Measurements from ENCODE around the gene NELL1.
A peak's percentile ranks its signal among the peaks of the same experiment; 100 is the strongest.

Gene NELL1

GRCh38 chr11:21132146-21132720, 462.8 kb downstream of the NELL1 start:
- TF ChIP-seq GATA3 (IDR thresholded peaks at IDR 0.05; ENCODE audit: low read depth, low read length) (no peak), GATA2 (IDR thresholded peaks at IDR 0.05; ENCODE audit: low read depth, low read length) (no peak)

- TF ChIP-seq GATA3 (IDR thresholded peaks at IDR 0.05; ENCODE audit: low read depth, low read length) (no peak), GATA2 (IDR thresholded peaks at IDR 0.05; ENCODE audit: low read depth, low read length) (no peak)
Measured at GRCh38 chr11:21133244-21133643, 463.9 kb downstream of the NELL1 start.

GRCh38 chr11:21133722-21134121, 464.3 kb downstream of the NELL1 start:
- no peak for TF ChIP-seq GATA3 (IDR thresholded peaks at IDR 0.05; ENCODE audit: low read depth, low read length)
- no peak for TF ChIP-seq GATA2 (IDR thresholded peaks at IDR 0.05; ENCODE audit: low read depth, low read length)

GRCh38 chr11:21137803-21138202, 468.4 kb downstream of the NELL1 start:
- no peak for TF ChIP-seq GATA2 (IDR thresholded peaks at IDR 0.05; ENCODE audit: low read depth, low read length)

GRCh38 chr11:21142007-21142406, 472.6 kb downstream of the NELL1 start:
- TF ChIP-seq GATA3 (IDR thresholded peaks at IDR 0.05; ENCODE audit: low read depth, low read length) (no peak), GATA2 (IDR thresholded peaks at IDR 0.05; ENCODE audit: low read depth, low read length) (no peak)

- TF ChIP-seq GATA3 (IDR thresholded peaks at IDR 0.05; ENCODE audit: low read depth, low read length) (no peak), GATA2 (IDR thresholded peaks at IDR 0.05; ENCODE audit: low read depth, low read length) (no peak)
Measured at GRCh38 chr11:21144531-21144930, 475.1 kb downstream of the NELL1 start.

GRCh38 chr11:21148376-21148775, 479.0 kb downstream of the NELL1 start:
- no peak for TF ChIP-seq GATA3 (IDR thresholded peaks at IDR 0.05; ENCODE audit: low read depth, low read length)
- TF ChIP-seq GATA2 (IDR thresholded peaks at IDR 0.05; ENCODE audit: low read depth, low read length) = no peak

- TF ChIP-seq GATA2 (IDR thresholded peaks at IDR 0.05; ENCODE audit: low read depth, low read length) = no peak
- no peak for TF ChIP-seq GATA3 (IDR thresholded peaks at IDR 0.05; ENCODE audit: low read depth, low read length)
Measured at GRCh38 chr11:21160140-21160539, 490.8 kb downstream of the NELL1 start.

- TF ChIP-seq GATA2 (IDR thresholded peaks at IDR 0.05; ENCODE audit: low read depth, low read length) = no peak
- TF ChIP-seq GATA3 (IDR thresholded peaks at IDR 0.05; ENCODE audit: low read depth, low read length) = no peak
Measured at GRCh38 chr11:21169639-21170038, 500.3 kb downstream of the NELL1 start.

- TF ChIP-seq GATA3 (IDR thresholded peaks at IDR 0.05; ENCODE audit: low read depth, low read length) (no peak), GATA2 (IDR thresholded peaks at IDR 0.05; ENCODE audit: low read depth, low read length) (no peak)
Measured at GRCh38 chr11:21173476-21173875, 504.1 kb downstream of the NELL1 start.

GRCh38 chr11:21174781-21175180, 505.4 kb downstream of the NELL1 start:
- no peak for TF ChIP-seq GATA3 (IDR thresholded peaks at IDR 0.05; ENCODE audit: low read depth, low read length)
- no peak for TF ChIP-seq GATA2 (IDR thresholded peaks at IDR 0.05; ENCODE audit: low read depth, low read length)

GRCh38 chr11:21177379-21177778, 508.0 kb downstream of the NELL1 start:
- no peak for TF ChIP-seq GATA3 (IDR thresholded peaks at IDR 0.05; ENCODE audit: low read depth, low read length)
- TF ChIP-seq GATA2 (IDR thresholded peaks at IDR 0.05; ENCODE audit: low read depth, low read length) = no peak

- TF ChIP-seq GATA3 (IDR thresholded peaks at IDR 0.05; ENCODE audit: low read depth, low read length) = no peak
- no peak for TF ChIP-seq GATA2 (IDR thresholded peaks at IDR 0.05; ENCODE audit: low read depth, low read length)
Measured at GRCh38 chr11:21179770-21180169, 510.4 kb downstream of the NELL1 start.

- peak; percentile 64 for TF ChIP-seq GATA3 (IDR thresholded peaks at IDR 0.05; ENCODE audit: low read depth, low read length)
- TF ChIP-seq GATA2 (IDR thresholded peaks at IDR 0.05; ENCODE audit: low read depth, low read length) = peak; percentile 63
Measured at GRCh38 chr11:21180182-21180581, 510.8 kb downstream of the NELL1 start.

- TF ChIP-seq GATA3 (IDR thresholded peaks at IDR 0.05; ENCODE audit: low read depth, low read length) = no peak
- no peak for TF ChIP-seq GATA2 (IDR thresholded peaks at IDR 0.05; ENCODE audit: low read depth, low read length)
Measured at GRCh38 chr11:21185959-21186358, 516.6 kb downstream of the NELL1 start.

- TF ChIP-seq GATA3 (IDR thresholded peaks at IDR 0.05; ENCODE audit: low read depth, low read length) (no peak), GATA2 (IDR thresholded peaks at IDR 0.05; ENCODE audit: low read depth, low read length) (no peak)
Measured at GRCh38 chr11:21190181-21190580, 520.8 kb downstream of the NELL1 start.
